Thoracic aorta (tissue), 2 donors: Measurements from ENCODE around the gene COX5B. TPM values are rescaled to one million over a fixed set of nuclear protein-coding genes. Genes with fewer than 3 reads are reported as not detected.

ENCODE experiments used
- ATAC-seq: fragments of 150-250 bp; one replicate; pipeline ENCODE4 v1.8.0; 2017; ENCODE audit warnings: low read depth; ENCODE audit not compliant: insufficient number of reproducible peaks, low FRiP score
- DNase-seq: peaks from one replicate; pipeline ENCODE4 v3.0.0-alpha.2; 2020; ENCODE audit warnings: low spot score
- H3K27ac ChIP-seq, 2 donors: fragments of 200-600 bp; sonication (generic); 1 replicate in 1 of 2; 2 replicates in 1 of 2; pipeline ENCODE4 v1.5.1; 2016; ENCODE audit warnings: mild to moderate bottlenecking in 2 of 2, moderate library complexity in 2 of 2
- H3K27me3 ChIP-seq: fragments of 200-600 bp; sonication (generic); replicated peaks from 2 replicates; pipeline ENCODE4 v1.6.0; 2016; ENCODE audit warnings: mild to moderate bottlenecking; ENCODE audit not compliant: insufficient read depth
- H3K36me3 ChIP-seq: fragments of 200-600 bp; sonication (generic); one replicate; pipeline ENCODE4 v1.5.1; 2016
- H3K4me1 ChIP-seq, 2 donors: fragments of 200-600 bp; sonication (generic); 1 replicate in 1 of 2; 2 replicates in 1 of 2; pipeline versions ENCODE4 v1.5.1 to v1.6.0; 2016; ENCODE audit warnings: low read depth in 2 of 2, mild to moderate bottlenecking in 1 of 2; ENCODE audit not compliant: control insufficient read depth in 1 of 2
- H3K4me3 ChIP-seq: fragments of 200-600 bp; sonication (generic); 2 replicates; pipeline ENCODE4 v1.5.1; 2016; ENCODE audit warnings: mild to moderate bottlenecking
- H3K9me3 ChIP-seq: fragments of 200-600 bp; sonication (generic); 2 replicates; pipeline ENCODE4 v1.5.1; 2016
- total RNA-seq, 2 donors: library from RNA; depleted of rRNA; stranded (reverse); fragments of >200 nt; gene quantifications; one replicate each; pipeline versions ENCODE4 v1.1.0 to v1.2.3, GENCODE V29; 2016
- TF ChIP-seq, protein P1 (sequence below): fragments of 200-600 bp; sonication (generic); IDR thresholded peaks from one replicate; pipeline ENCODE4 v1.5.1; 2019; ENCODE audit warnings: antibody characterized with exemption

Gene COX5B
- total RNA-seq, 2 donors from 2014 or later, result 102 to 198 TPM

DNA sequence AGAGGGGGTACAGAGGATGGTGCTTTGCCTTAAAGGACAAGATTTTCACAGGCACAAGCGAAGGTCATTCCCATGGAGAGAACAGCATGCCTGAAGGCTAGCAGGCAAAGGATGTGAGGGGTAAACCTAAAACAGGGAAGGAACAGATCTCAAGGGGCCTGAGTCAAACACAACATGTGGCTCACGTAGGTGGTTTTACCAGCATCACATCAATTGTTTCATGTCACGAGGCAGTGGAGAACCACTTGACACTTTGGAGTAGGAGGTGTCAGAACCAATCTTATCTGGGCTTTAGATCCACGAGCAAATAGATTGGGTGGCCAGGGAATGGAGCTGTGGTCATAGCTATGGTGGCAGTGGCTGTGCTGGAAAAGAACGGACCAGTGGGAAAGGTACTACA is 8.4 kb downstream of the COX5B start:
- H3K36me3 ChIP-seq, result peaks cover 31% of the 10 kb centered on the region
- no peak overlapping the region for H3K27ac ChIP-seq
- no peaks in the 10 kb centered on the region for H3K4me1 ChIP-seq
- TF ChIP-seq, protein P1, sequence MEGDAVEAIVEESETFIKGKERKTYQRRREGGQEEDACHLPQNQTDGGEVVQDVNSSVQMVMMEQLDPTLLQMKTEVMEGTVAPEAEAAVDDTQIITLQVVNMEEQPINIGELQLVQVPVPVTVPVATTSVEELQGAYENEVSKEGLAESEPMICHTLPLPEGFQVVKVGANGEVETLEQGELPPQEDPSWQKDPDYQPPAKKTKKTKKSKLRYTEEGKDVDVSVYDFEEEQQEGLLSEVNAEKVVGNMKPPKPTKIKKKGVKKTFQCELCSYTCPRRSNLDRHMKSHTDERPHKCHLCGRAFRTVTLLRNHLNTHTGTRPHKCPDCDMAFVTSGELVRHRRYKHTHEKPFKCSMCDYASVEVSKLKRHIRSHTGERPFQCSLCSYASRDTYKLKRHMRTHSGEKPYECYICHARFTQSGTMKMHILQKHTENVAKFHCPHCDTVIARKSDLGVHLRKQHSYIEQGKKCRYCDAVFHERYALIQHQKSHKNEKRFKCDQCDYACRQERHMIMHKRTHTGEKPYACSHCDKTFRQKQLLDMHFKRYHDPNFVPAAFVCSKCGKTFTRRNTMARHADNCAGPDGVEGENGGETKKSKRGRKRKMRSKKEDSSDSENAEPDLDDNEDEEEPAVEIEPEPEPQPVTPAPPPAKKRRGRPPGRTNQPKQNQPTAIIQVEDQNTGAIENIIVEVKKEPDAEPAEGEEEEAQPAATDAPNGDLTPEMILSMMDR, result no peak
- no peaks in the 10 kb centered on the region for H3K27me3 ChIP-seq
- DNase-seq (no peak), ATAC-seq (no peak)
- H3K9me3 ChIP-seq, result no peaks in the 10 kb centered on the region
- no peak overlapping the region for H3K4me3 ChIP-seq

DNA sequence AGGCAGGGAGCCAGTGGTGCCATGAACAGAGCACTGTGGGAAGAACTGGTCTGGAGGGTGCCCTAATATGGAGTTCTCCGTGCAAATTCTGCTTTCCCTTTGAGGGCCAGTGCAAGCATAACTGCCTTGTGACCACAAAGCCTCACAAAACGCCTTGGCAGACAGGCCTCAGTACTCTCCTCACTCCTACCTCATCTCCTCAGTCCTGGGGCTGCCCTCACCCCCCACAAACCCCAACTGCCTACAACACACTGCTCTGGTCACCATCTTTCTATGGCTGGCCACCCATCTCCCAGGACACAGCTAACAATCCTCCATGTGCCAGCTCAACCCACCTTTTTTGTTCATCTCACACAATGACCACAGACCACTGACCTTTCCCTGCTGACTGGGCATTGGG is 8.9 kb downstream of the COX5B start:
- TF ChIP-seq, protein P1, result no peak
- Histone ChIP-seq H3K4me1 (peaks cover 0 to 1% of the 10 kb centered on the region in 2 donors), H3K36me3 (peaks cover 35% of the 10 kb centered on the region), H3K4me3 (no peak overlapping the region), H3K9me3 (no peaks in the 10 kb centered on the region), H3K27ac (no peak overlapping the region), H3K27me3 (no peaks in the 10 kb centered on the region)
- DNase-seq (no peak), ATAC-seq (no peak)

DNA sequence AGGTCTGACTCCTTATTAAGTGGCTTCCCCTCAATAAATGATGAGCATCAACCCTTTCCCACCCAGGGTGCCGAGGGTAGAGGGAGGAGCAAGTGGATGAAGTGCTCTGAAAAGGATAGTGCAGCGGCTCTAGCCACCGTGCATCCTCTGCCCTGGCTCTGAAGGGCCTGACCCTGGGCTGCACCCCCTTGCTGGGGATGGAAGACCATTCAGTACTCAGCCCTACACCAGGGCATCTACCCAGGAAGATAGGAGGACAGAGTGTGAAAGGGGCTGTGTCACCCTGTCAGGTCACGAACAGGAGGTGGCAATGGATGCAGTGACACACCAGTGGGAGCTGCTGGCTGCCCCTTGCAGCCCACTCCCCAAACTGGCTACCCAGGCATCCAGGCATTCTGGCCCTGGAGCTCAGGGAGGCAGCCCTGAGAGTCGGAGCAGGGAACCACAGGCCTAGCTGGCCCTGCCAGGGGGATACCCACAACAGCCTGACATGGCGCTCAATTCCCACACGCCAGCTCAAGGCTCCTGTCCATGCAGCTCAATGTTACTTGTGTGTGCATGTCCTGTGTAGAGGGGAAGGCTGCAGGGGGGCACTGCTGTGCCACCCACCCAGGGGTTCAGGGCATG is 10.4 kb downstream of the COX5B start:
- H3K4me3 ChIP-seq, result no peak overlapping the region
- H3K9me3 ChIP-seq, result no peaks in the 10 kb centered on the region
- peaks cover 5 to 13% of the 10 kb centered on the region in 2 donors for H3K4me1 ChIP-seq
- DNase-seq, result no peak
- H3K36me3 ChIP-seq, result peaks cover 35% of the 10 kb centered on the region
- TF ChIP-seq, protein P1, result no peak
- no peaks in the 10 kb centered on the region for H3K27me3 ChIP-seq
- ATAC-seq, result no peak
- H3K27ac ChIP-seq, result no peak overlapping the region

DNA sequence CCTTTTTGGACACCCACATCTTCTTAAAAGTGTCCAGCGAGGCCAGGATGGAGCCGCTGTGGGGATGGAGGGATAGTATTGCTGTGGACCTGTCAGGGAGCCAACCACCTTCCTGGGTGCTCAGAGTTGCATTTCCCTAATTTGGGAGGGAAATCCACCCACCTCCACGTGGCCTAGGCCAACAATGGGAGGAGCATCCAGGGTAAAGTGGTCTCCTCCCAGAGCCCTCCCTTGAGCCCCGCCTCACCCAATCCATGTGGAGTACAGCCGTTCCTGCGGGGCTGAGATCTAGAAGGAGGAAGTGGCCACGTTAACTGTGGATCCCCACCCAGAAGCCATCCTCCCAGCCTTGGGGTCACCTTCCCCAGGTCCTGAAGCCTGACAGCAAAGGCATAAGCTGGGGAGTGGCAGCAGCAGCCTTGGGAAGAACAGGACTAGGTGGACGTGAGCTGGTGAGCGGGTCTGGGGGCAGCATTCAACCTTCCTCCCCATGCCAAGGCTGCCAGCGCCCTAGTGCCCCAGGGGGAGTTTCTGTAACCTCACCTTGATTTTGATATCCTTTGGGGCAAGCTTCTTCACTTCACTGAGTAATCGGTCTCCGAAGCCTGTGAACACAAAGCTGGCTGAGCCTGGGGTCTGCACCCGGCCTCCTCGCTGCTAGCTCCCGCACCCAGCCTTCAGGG is 11.2 kb downstream of the COX5B start:
- no peak for ATAC-seq

More for the DNA sequence above, 11.2 kb downstream of the COX5B start:
- H3K4me1 ChIP-seq, result peaks cover 8 to 21% of the 10 kb centered on the region in 2 donors
- H3K4me3 ChIP-seq, result no peak overlapping the region
- TF ChIP-seq, protein P1, result no peak
- no peaks in the 10 kb centered on the region for H3K27me3 ChIP-seq
- H3K9me3 ChIP-seq, result no peaks in the 10 kb centered on the region
- H3K36me3 ChIP-seq, result peaks cover 35% of the 10 kb centered on the region
- DNase-seq, result no peak
- no peak overlapping the region for H3K27ac ChIP-seq
